CD4-positive, CD25-positive, alpha-beta regulatory T cell (primary cell): ENCODE data around the gene OTUD3. TPM values are rescaled to one million over a fixed set of nuclear protein-coding genes. Genes with fewer than 3 reads are reported as not detected.

Source experiments
- ATAC-seq, 2 donors: fragments of 150-1000 bp; cut with Tn5 transposase; one replicate each; pipeline ENCODE4 v1.10.0; 2021; ENCODE audit warnings: low read depth in 2 of 2, moderate number of reproducible peaks in 2 of 2, moderate library complexity in 1 of 2
- DNase-seq, 3 donors: peaks; one replicate each; pipeline versions ENCODE4 v3.0.0 to v3.0.0-alpha.2; 2012 to 2022; ENCODE audit warnings: mixed read lengths in 1 of 3
- H3K27ac ChIP-seq: one replicate; pipeline ENCODE4 v1.7.0; 2013; ENCODE audit warnings: mild to moderate bottlenecking, low read length; ENCODE audit not compliant: insufficient read depth, poor library complexity, severe bottlenecking
- H3K27me3 ChIP-seq: one replicate; pipeline ENCODE4 v1.7.0; 2013; ENCODE audit warnings: low read length; ENCODE audit not compliant: control insufficient read depth, insufficient read depth
- H3K36me3 ChIP-seq: one replicate; pipeline ENCODE4 v1.7.0; 2013; ENCODE audit warnings: mild to moderate bottlenecking, low read length, moderate library complexity; ENCODE audit not compliant: control insufficient read depth, insufficient read depth
- H3K4me1 ChIP-seq: 2 replicates; pipeline ENCODE4 v1.7.0; 2013; ENCODE audit warnings: mild to moderate bottlenecking, low read length; ENCODE audit not compliant: insufficient read depth, control insufficient read depth, poor library complexity, severe bottlenecking
- H3K4me3 ChIP-seq: one replicate; pipeline ENCODE4 v1.7.0; 2013; ENCODE audit warnings: low read depth, mild to moderate bottlenecking, low read length, moderate library complexity
- H3K9me3 ChIP-seq, 2 experiments: 1 replicate in 1 of 2; 2 replicates in 1 of 2; pipeline ENCODE4 v1.7.0; 2013; ENCODE audit warnings: low read length in 2 of 2, mild to moderate bottlenecking in 1 of 2, moderate library complexity in 1 of 2; ENCODE audit not compliant: control insufficient read depth in 2 of 2
- H3K27ac Mint-ChIP-seq, 3 donors: one replicate each; pipeline ENCODE4 v1.8.0; 2020 to 2022; ENCODE audit warnings: mild to moderate bottlenecking in 3 of 3, mixed read lengths in 3 of 3, moderate library complexity in 2 of 3
- H3K27me3 Mint-ChIP-seq: one replicate; pipeline ENCODE4 v1.8.0; 2022; ENCODE audit warnings: mild to moderate bottlenecking, mixed read lengths
- H3K36me3 Mint-ChIP-seq: one replicate; pipeline ENCODE4 v1.8.0; 2020; ENCODE audit warnings: mixed read lengths
- H3K4me1 Mint-ChIP-seq, 4 donors: one replicate each; pipeline ENCODE4 v1.8.0; 2020 to 2022; ENCODE audit warnings: mixed read lengths in 4 of 4, mild to moderate bottlenecking in 1 of 4
- H3K4me3 Mint-ChIP-seq, 4 donors: one replicate each; pipeline ENCODE4 v1.8.0; 2020 to 2022; ENCODE audit warnings: mild to moderate bottlenecking in 4 of 4, mixed read lengths in 4 of 4, moderate library complexity in 3 of 4
- H3K9me3 Mint-ChIP-seq, 7 donors: one replicate each; pipeline ENCODE4 v1.8.0; 2020 to 2022; ENCODE audit warnings: mixed read lengths in 7 of 7, mild to moderate bottlenecking in 3 of 7, moderate library complexity in 2 of 7
- polyA plus RNA-seq, 4 donors: library from polyadenylated mRNA; unstranded; fragments of 300-500 nt; fragmentation: Illumina TruSeq; gene quantifications; one replicate each; pipeline ENCODE4 v1.2.3, GENCODE V29; 2021
- total RNA-seq: library from RNA; stranded (reverse); gene quantifications from one replicate; pipeline ENCODE4 v1.2.3, GENCODE V29; 2022

The OTUD3 gene, protein sequence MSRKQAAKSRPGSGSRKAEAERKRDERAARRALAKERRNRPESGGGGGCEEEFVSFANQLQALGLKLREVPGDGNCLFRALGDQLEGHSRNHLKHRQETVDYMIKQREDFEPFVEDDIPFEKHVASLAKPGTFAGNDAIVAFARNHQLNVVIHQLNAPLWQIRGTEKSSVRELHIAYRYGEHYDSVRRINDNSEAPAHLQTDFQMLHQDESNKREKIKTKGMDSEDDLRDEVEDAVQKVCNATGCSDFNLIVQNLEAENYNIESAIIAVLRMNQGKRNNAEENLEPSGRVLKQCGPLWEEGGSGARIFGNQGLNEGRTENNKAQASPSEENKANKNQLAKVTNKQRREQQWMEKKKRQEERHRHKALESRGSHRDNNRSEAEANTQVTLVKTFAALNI
- total RNA-seq (20.9 TPM), polyA plus RNA-seq (1 to 10 TPM in 2 of 4 donors, under 1 TPM in 2; 0.72 to 1.2 (median 0.99) TPM)

DNA sequence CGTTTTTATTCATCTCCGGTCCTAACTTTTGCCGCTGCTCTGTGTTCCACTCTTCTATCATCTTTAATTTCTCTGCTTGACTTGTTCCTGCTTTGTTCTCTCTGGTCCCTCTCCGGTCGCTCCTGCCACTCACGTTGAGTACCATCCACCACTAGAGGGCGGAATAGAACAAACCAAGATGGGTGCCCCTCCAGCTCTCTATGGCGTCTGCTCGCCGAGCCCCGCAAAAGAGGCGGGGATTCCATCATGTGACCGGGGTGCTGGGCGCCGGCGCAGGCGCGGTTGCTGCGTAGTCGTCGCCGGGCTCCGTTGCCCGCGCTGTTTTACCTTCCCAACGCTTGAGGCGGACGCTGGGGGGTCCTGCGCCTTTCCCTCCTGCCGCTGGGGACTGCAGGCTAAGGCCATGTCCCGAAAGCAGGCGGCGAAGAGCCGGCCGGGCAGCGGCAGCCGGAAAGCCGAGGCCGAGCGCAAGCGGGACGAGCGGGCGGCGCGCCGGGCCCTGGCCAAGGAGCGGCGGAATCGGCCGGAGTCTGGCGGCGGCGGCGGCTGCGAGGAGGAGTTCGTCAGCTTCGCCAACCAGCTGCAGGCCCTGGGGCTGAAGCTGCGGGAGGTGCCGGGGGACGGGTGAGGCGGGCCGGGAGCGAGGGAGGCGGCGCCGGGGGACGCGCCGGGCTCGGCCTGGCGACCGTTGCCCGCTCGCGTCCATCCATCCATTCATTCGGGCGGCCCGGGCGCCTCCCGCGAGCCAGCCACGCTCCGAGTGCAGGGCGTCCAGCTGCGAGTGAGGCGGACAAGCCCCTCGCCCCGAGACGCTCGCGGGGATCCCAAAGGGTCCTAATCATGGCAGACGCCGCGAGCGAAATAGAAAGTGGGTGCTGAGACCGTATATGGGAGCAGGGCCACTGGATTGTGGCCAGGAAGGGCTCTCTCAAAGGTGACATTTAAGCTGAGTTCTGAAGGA is at the start of gene OTUD3:
Gene OTUD3 (plus strand): TSS at position 285 of the 961 bp plus-strand sequence. CDS start 119 bp downstream, at position 404.
- no peaks in the 10 kb centered on the region for H3K9me3 ChIP-seq
- ATAC-seq (peak; percentile 97 to 98), DNase-seq (peak; percentile 94 to 98 (median 97))
- H3K27ac Mint-ChIP-seq: peak within 1 kb of the TSS; percentile 80 to 92 (median 83)
- peaks cover 17% of the 10 kb centered on the region for H3K4me1 ChIP-seq
- H3K4me1 Mint-ChIP-seq: peaks cover 15 to 47% (median 29%) of the 10 kb centered on the region in 4 donors
- H3K36me3 Mint-ChIP-seq: peaks cover 2% of the 10 kb centered on the region
- peaks cover 0 to 3% (median 0%) of the 10 kb centered on the region in 7 donors for H3K9me3 Mint-ChIP-seq
- H3K27me3 Mint-ChIP-seq: peaks cover 12% of the 10 kb centered on the region
- peaks cover 4% of the 10 kb centered on the region for H3K27me3 ChIP-seq
- peak within 1 kb of the TSS; percentile 72 to 92 (median 89) for H3K4me3 Mint-ChIP-seq
- peak within 1 kb of the TSS; percentile 80 for H3K27ac ChIP-seq
- H3K36me3 ChIP-seq: no peaks in the 10 kb centered on the region
- peak within 1 kb of the TSS; percentile 95 for H3K4me3 ChIP-seq

DNA sequence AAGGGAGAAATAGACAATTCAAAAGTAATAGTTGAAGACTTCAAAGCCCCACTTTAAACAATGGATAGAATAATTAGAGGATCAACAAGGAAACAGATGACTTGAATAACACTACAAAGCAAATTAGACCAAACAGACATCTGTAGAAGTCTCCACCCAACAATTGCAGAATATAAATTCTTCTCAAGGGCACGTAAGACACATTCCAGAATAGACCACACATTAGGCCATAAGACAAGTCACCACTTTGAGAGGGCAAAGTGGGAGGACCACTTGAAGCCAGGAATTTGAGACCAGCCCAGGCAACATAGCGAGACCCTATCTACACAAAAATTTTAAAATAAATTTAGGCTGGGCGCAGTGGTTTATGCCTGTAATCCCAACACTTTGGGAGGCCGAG is 46.6 kb upstream of the OTUD3 start:
- H3K36me3 ChIP-seq: no peaks in the 10 kb centered on the region
- H3K4me3 Mint-ChIP-seq: no peak overlapping the region
- no peak for ATAC-seq
- H3K27me3 ChIP-seq: peaks cover 9% of the 10 kb centered on the region
- no peak overlapping the region for H3K27ac ChIP-seq
- no peak overlapping the region for H3K27ac Mint-ChIP-seq
- DNase-seq: no peak
- H3K9me3 ChIP-seq: no peaks in the 10 kb centered on the region
- H3K27me3 Mint-ChIP-seq: peaks cover 61% of the 10 kb centered on the region
- peaks cover 0 to 2% (median 0%) of the 10 kb centered on the region in 7 donors for H3K9me3 Mint-ChIP-seq
- no peak overlapping the region for H3K4me3 ChIP-seq
- no peaks in the 10 kb centered on the region for H3K36me3 Mint-ChIP-seq
- H3K4me1 ChIP-seq: no peaks in the 10 kb centered on the region
- H3K4me1 Mint-ChIP-seq: no peaks in the 10 kb centered on the region

DNA sequence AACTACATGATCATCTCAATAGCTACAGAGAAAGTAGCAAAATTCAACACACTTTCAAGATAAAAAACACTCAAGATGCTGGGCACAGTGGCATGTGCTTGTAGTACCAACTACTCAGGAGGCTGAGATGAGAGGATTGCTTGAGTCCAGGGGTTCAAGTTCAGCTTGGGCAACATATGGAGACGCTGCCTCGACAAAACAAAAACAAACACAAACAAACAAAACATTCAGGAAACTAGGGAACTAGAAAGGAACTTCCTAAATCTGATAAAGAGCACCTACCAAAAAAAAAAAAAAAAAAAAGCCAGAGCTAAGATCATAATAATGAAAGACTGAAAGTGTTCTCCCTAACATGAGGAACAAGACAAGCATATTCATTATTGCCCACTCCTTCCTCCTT is 44.3 kb upstream of the OTUD3 start:
- no peaks in the 10 kb centered on the region for H3K36me3 Mint-ChIP-seq
- no peak overlapping the region for H3K4me3 ChIP-seq
- no peak for ATAC-seq

DNA sequence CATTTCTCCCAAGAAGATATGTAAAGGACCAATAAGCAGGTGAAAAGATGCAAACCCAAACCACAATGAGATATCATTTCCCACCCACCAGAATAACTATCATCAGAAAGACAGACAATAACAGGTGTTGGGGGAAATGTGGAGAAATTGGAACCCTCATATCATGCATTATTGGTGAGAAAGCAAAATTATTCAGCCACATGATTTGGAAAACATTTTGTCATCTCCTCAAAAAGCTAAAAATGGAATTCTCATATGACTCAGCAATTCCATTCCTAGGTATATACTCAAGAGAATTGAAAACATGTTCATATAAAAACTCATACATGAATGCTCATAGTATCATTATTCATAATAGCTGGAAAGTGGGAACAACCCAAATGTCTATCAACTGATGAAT is 42.0 kb upstream of the OTUD3 start:
- peaks cover 0 to 6% (median 0%) of the 10 kb centered on the region in 4 donors for H3K4me1 Mint-ChIP-seq
- ATAC-seq (no peak), DNase-seq (no peak)
- H3K4me3 ChIP-seq: no peak overlapping the region
- H3K36me3 Mint-ChIP-seq: no peaks in the 10 kb centered on the region
- no peak overlapping the region for H3K27ac ChIP-seq
- no peaks in the 10 kb centered on the region for H3K9me3 Mint-ChIP-seq
- no peaks in the 10 kb centered on the region for H3K4me1 ChIP-seq
- no peaks in the 10 kb centered on the region for H3K36me3 ChIP-seq
- H3K27me3 ChIP-seq: no peaks in the 10 kb centered on the region
- H3K4me3 Mint-ChIP-seq: no peak overlapping the region
- peaks cover 57% of the 10 kb centered on the region for H3K27me3 Mint-ChIP-seq
- H3K27ac Mint-ChIP-seq: no peak overlapping the region
- H3K9me3 ChIP-seq: no peaks in the 10 kb centered on the region

More for the DNA sequence above, 44.3 kb upstream of the OTUD3 start:
- H3K9me3 Mint-ChIP-seq: no peaks in the 10 kb centered on the region
- Histone ChIP-seq H3K9me3 (no peaks in the 10 kb centered on the region), H3K36me3 (no peaks in the 10 kb centered on the region), H3K27ac (no peak overlapping the region), H3K27me3 (no peaks in the 10 kb centered on the region), H3K4me1 (no peaks in the 10 kb centered on the region)
- H3K27ac Mint-ChIP-seq: no peak overlapping the region
- H3K4me3 Mint-ChIP-seq: no peak overlapping the region
- H3K4me1 Mint-ChIP-seq: no peaks in the 10 kb centered on the region
- no peak for DNase-seq
- H3K27me3 Mint-ChIP-seq: peaks cover 58% of the 10 kb centered on the region

DNA sequence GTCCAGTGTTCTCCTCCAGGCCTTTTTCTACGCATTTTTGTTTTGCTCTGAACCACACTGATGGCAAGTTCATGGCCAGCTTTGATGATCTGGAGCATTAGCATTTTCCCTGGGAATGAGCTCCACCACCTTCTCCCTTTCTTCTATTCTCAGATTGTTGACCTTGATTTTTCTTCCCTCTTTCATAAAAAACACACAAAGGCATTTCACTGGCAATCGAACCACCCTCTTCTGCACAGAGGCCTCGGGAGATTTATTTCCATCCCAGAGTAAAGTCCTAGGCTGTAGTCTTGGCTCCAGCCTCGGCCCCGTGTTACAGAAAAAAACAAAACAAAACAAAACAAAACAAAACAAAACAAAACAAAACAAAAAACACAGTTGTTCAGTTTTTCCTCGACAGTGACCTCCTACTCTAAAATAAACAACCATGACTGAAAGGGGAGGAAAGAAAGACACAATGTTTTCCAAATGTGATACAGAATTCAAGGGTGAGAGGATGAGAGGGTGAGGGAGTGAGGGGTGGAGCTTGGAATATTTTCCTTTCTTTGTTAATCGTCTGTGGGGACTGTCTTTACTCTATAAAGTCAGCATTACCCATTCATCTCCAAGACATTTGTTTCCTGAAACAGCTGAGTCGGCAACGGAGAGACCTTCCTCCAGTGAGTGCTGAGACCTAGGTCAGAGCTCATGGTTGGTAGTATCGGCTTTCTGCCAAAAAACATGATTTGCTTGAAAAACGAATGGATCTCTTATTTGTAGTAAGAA is 37.3 kb upstream of the OTUD3 start:
- Histone ChIP-seq H3K27ac (no peak overlapping the region), H3K4me3 (no peak overlapping the region), H3K4me1 (no peaks in the 10 kb centered on the region), H3K27me3 (peaks cover 5% of the 10 kb centered on the region), H3K9me3 (no peaks in the 10 kb centered on the region), H3K36me3 (no peaks in the 10 kb centered on the region)
- no peaks in the 10 kb centered on the region for H3K36me3 Mint-ChIP-seq
- ATAC-seq (no peak), DNase-seq (no peak)
- H3K27ac Mint-ChIP-seq: no peak overlapping the region
- H3K4me3 Mint-ChIP-seq: no peak overlapping the region
- H3K9me3 Mint-ChIP-seq: no peaks in the 10 kb centered on the region
- H3K4me1 Mint-ChIP-seq: peaks cover 0 to 6% (median 0%) of the 10 kb centered on the region in 4 donors
- H3K27me3 Mint-ChIP-seq: peaks cover 36% of the 10 kb centered on the region

DNA sequence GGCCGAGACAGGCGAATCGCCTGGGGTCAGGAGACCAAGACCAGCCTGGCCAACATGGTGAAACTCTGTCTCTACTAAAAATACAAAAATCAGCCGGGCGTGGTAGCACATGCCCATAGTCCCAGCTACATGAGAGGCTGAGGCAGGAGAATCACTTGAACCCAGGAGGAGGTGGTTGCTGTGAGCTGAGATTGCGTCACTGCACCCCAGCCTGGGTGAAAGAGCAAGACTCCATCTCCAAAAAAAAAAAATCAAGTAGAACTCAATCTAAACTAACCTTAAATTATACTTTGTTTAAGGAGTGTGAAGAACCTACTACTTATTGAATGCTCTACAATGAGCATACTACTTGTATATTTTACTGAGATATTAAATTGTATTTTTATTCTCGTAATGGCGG is 36.6 kb upstream of the OTUD3 start:
- Histone ChIP-seq H3K27me3 (peaks cover 5% of the 10 kb centered on the region), H3K9me3 (no peaks in the 10 kb centered on the region), H3K27ac (no peak overlapping the region), H3K4me3 (no peak overlapping the region), H3K4me1 (no peaks in the 10 kb centered on the region), H3K36me3 (no peaks in the 10 kb centered on the region)
- Mint-ChIP-seq H3K4me3 (no peak overlapping the region), H3K27ac (no peak overlapping the region), H3K4me1 (peaks cover 0 to 6% (median 0%) of the 10 kb centered on the region in 4 donors), H3K9me3 (no peaks in the 10 kb centered on the region), H3K36me3 (no peaks in the 10 kb centered on the region), H3K27me3 (peaks cover 39% of the 10 kb centered on the region)
- ATAC-seq (no peak), DNase-seq (no peak)

DNA sequence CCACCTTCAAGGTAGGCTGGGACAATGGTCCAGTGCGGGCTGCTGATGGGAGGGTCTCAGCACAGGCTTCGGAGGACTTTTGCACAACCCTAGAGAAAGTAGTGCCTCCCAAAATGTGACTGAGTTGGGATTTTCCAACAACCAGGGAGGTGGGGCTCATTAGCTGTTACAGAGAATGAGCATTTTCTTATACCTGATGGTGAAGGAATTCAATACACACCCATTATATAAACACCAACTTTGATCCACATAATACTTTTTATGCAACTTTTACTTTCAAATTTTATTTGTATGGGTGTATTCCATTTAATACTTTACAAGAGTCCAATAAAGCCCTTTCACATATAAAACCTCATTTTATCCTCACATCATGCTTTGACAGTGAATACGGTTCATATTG is 35.9 kb upstream of the OTUD3 start:
- no peak overlapping the region for H3K27ac ChIP-seq
- ATAC-seq: no peak
- no peaks in the 10 kb centered on the region for H3K36me3 ChIP-seq
- no peaks in the 10 kb centered on the region for H3K9me3 ChIP-seq
- no peaks in the 10 kb centered on the region for H3K4me1 ChIP-seq
- H3K36me3 Mint-ChIP-seq: no peaks in the 10 kb centered on the region
- H3K4me3 ChIP-seq: no peak overlapping the region
- no peak for DNase-seq
- H3K9me3 Mint-ChIP-seq: no peaks in the 10 kb centered on the region
- H3K4me1 Mint-ChIP-seq: peaks cover 0 to 6% (median 0%) of the 10 kb centered on the region in 4 donors
- H3K27me3 ChIP-seq: peaks cover 5% of the 10 kb centered on the region
- H3K27ac Mint-ChIP-seq: no peak overlapping the region
- H3K27me3 Mint-ChIP-seq: peaks cover 37% of the 10 kb centered on the region
- no peak overlapping the region for H3K4me3 Mint-ChIP-seq
